HFFc6 (cell line): ENCODE data around the gene MSANTD1. TPM values are rescaled to one million over a fixed set of nuclear protein-coding genes. Genes with fewer than 3 reads are reported as not detected.

Source experiments
- DNase-seq: peaks from one replicate; pipeline ENCODE4 v3.0.0-alpha.2; 2018
- H3K27ac Mint-ChIP-seq: 2 replicates; pipeline ENCODE4 v1.8.0; 2020; ENCODE audit warnings: mild to moderate bottlenecking, mixed read lengths
- H3K27me3 Mint-ChIP-seq: 2 replicates; pipeline ENCODE4 v1.8.0; 2021; ENCODE audit warnings: mild to moderate bottlenecking, moderate library complexity, mixed read lengths; ENCODE audit not compliant: insufficient read depth
- H3K36me3 Mint-ChIP-seq: 2 replicates; pipeline ENCODE4 v1.8.0; 2021; ENCODE audit warnings: low read depth, mixed read lengths
- H3K4me1 Mint-ChIP-seq: 2 replicates; pipeline ENCODE4 v1.8.0; 2020; ENCODE audit warnings: low read depth, mixed read lengths
- H3K4me3 Mint-ChIP-seq: 2 replicates; pipeline ENCODE4 v1.8.0; 2020; ENCODE audit warnings: mild to moderate bottlenecking, moderate library complexity, mixed read lengths
- H3K9me3 Mint-ChIP-seq: 2 replicates; pipeline ENCODE4 v1.8.0; 2020; ENCODE audit warnings: mild to moderate bottlenecking, mixed read lengths
- total RNA-seq, 6 experiments: library from RNA; stranded (reverse); fragmentation: NEBNext Ultra II Directional; extraction: Animal tissue kit (Norgen Biotek cat#: 25700); gene quantifications; 2 replicates in 1 of 6; 3 replicates in 5 of 6; pipeline ENCODE4 v1.2.3, GENCODE V29; 2021
- TF ChIP-seq, protein P1 (sequence below): fragments of 200-600 bp; sonication (generic); IDR thresholded peaks from 2 replicates; pipeline ENCODE4 v1.5.0; 2021; ENCODE audit warnings: antibody characterized with exemption, mild to moderate bottlenecking

Gene MSANTD1
- total RNA-seq, 6 experiments from 2014 or later: 0.09 to 0.35 (median 0.12) TPM

DNA sequence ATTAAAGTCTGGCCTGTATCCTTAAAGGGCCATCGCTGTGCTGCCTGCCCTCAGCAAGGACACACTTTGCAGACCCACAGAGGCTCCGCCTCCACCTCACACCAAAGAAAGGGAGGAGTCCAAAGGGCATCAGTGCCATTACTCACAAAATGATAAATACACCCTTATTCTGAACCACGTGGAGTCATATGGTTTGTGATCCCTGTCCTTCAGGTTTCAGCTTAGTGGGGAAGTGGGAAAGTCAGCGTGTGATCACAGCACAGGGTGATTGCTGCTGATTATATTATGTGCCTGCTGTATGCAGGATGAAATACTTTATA is 35.9 kb upstream of the MSANTD1 start:
- no peak overlapping the region for H3K27ac Mint-ChIP-seq
- H3K27me3 Mint-ChIP-seq: no peaks in the 10 kb centered on the region; the same call in 1 of the 2 replicates
- H3K4me1 Mint-ChIP-seq: no peaks in the 10 kb centered on the region
- H3K9me3 Mint-ChIP-seq: no peaks in the 10 kb centered on the region
- no peak for DNase-seq
- peaks cover 17% of the 10 kb centered on the region for H3K36me3 Mint-ChIP-seq
- TF ChIP-seq, protein P1, sequence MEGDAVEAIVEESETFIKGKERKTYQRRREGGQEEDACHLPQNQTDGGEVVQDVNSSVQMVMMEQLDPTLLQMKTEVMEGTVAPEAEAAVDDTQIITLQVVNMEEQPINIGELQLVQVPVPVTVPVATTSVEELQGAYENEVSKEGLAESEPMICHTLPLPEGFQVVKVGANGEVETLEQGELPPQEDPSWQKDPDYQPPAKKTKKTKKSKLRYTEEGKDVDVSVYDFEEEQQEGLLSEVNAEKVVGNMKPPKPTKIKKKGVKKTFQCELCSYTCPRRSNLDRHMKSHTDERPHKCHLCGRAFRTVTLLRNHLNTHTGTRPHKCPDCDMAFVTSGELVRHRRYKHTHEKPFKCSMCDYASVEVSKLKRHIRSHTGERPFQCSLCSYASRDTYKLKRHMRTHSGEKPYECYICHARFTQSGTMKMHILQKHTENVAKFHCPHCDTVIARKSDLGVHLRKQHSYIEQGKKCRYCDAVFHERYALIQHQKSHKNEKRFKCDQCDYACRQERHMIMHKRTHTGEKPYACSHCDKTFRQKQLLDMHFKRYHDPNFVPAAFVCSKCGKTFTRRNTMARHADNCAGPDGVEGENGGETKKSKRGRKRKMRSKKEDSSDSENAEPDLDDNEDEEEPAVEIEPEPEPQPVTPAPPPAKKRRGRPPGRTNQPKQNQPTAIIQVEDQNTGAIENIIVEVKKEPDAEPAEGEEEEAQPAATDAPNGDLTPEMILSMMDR: no peak
- no peak overlapping the region for H3K4me3 Mint-ChIP-seq

DNA sequence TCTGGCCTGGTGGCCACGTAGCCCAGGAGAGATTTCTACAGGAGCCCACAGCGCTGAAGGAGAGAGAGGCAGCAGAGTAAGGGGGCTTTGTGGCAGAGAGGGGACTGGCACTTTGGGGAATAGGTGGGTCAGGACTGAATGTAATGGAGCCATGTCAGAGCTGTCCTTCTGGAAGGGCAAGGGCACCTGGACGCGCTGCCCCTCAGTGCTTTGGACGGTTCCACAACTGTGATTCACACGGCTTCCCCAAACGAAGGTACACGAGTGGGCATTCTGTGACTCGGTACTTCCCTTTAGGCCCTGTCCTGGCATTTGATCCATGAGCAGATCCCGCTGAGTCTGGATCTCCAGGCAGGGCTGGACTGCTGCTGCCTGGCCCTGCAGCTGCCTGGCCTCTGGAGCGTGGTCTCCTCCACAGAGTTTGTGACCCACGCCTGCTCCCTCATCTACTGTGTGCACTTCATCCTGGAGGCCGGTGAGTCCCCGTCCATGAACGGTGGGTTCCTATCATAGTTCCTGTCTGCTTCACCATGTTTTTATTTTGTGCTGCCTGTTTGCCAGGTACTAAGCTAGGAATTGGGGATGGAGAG is 35.2 kb upstream of the MSANTD1 start:
- Mint-ChIP-seq H3K36me3 (peaks cover 19% of the 10 kb centered on the region), H3K9me3 (no peaks in the 10 kb centered on the region), H3K4me3 (no peak overlapping the region), H3K4me1 (no peaks in the 10 kb centered on the region), H3K27me3 (no peaks in the 10 kb centered on the region; the same call in 1 of the 2 replicates), H3K27ac (no peak overlapping the region)
- TF ChIP-seq, protein P1: no peak
- DNase-seq: no peak

- Mint-ChIP-seq H3K27ac (no peak overlapping the region), H3K27me3 (no peaks in the 10 kb centered on the region; the same call in 1 of the 2 replicates), H3K9me3 (no peaks in the 10 kb centered on the region), H3K4me1 (no peaks in the 10 kb centered on the region), H3K36me3 (peaks cover 10% of the 10 kb centered on the region), H3K4me3 (no peak overlapping the region)
- TF ChIP-seq, protein P1: no peak
- no peak for DNase-seq
Measured at GRCh38 chr4:3215256-3215655, 33.7 kb upstream of the MSANTD1 start.

- peaks cover 10% of the 10 kb centered on the region for H3K36me3 Mint-ChIP-seq
- DNase-seq: no peak
Measured at GRCh38 chr4:3215733-3216132, 33.2 kb upstream of the MSANTD1 start.

GRCh38 chr4:3217266-3217665 is 31.7 kb upstream of the MSANTD1 start:
- TF ChIP-seq, protein P1: no peak
- H3K27ac Mint-ChIP-seq: no peak overlapping the region
- no peaks in the 10 kb centered on the region for H3K4me1 Mint-ChIP-seq
- no peak for DNase-seq
- peaks cover 20% of the 10 kb centered on the region for H3K36me3 Mint-ChIP-seq
- no peaks in the 10 kb centered on the region; the same call in 1 of the 2 replicates for H3K27me3 Mint-ChIP-seq
- H3K4me3 Mint-ChIP-seq: no peak overlapping the region
- H3K9me3 Mint-ChIP-seq: no peaks in the 10 kb centered on the region

More at GRCh38 chr4:3215733-3216132, 33.2 kb upstream of the MSANTD1 start:
- Mint-ChIP-seq H3K4me1 (no peaks in the 10 kb centered on the region), H3K27ac (no peak overlapping the region), H3K9me3 (no peaks in the 10 kb centered on the region), H3K27me3 (no peaks in the 10 kb centered on the region; the same call in 1 of the 2 replicates), H3K4me3 (no peak overlapping the region)
- TF ChIP-seq, protein P1: no peak
